ENCODE measurements around the gene KIT. TPM values are rescaled to one million over a fixed set of nuclear protein-coding genes. Genes with fewer than 3 reads are reported as not detected.

Gene KIT
- total RNA-seq, 2 experiments from 2014 or later, result 0.23 to 0.28 TPM

GRCh38 chr4:54731976-54732375, 74.2 kb downstream of the KIT start:
- no peak overlapping the region for H3K27ac Mint-ChIP-seq
- DNase-seq, result no peak
- no peak overlapping the region for H3K4me3 Mint-ChIP-seq
- H3K4me1 Mint-ChIP-seq, result no peaks in the 10 kb centered on the region
- no peaks in the 10 kb centered on the region for H3K36me3 Mint-ChIP-seq
- peaks cover 2% of the 10 kb centered on the region for H3K9me3 Mint-ChIP-seq
- H3K27me3 Mint-ChIP-seq, result no peaks in the 10 kb centered on the region

DNA sequence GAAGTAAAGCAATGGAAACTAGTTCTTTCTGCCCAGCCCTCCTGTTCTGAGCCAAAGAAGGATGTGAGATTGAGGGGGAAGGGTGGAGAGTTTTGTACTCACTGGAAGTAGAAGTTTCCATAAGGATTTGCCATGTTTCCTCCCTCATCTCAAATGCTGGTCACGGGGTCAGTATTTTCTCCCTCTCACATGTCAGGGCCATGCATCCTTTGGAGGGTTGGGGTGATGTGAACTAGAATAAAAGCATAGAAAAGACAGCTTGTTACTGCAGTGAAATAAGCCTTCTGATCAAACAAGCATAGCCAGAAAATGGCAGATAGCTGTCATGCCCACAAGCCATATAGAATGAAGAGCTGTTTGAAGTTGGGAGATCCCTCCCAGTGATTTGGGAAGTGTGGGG, 79.7 kb downstream of the KIT start:
- Mint-ChIP-seq H3K36me3 (no peaks in the 10 kb centered on the region), H3K27me3 (no peaks in the 10 kb centered on the region), H3K4me1 (no peaks in the 10 kb centered on the region), H3K4me3 (no peak overlapping the region), H3K27ac (no peak overlapping the region), H3K9me3 (no peaks in the 10 kb centered on the region)
- no peak for DNase-seq

DNA sequence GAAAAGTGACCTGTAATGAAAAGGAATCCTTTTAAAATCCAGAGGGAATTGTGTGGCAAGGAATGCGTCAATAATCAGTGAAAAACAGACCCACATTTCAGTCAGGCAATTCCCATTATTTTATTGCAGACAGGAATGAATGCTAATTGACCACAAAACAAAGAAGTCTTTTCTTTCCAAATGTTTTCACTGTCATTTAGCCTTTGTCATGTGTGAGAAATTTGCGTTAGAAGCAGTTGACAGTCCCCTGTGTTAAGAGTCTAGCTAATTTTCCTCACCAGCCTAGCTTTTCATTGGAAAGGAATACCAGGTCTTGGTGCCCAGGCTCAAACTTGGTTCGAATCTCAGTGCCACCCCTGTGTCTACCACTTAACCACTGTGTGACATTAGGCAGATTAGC, 83.4 kb downstream of the KIT start:
- no peaks in the 10 kb centered on the region for H3K27me3 Mint-ChIP-seq
- DNase-seq, result no peak
- H3K9me3 Mint-ChIP-seq, result peaks cover 2% of the 10 kb centered on the region
- no peaks in the 10 kb centered on the region for H3K4me1 Mint-ChIP-seq
- no peak overlapping the region for H3K4me3 Mint-ChIP-seq
- no peak overlapping the region for H3K27ac Mint-ChIP-seq
- H3K36me3 Mint-ChIP-seq, result no peaks in the 10 kb centered on the region

GRCh38 chr4:54742636-54743399, 85.1 kb downstream of the KIT start:
- peaks cover 2% of the 10 kb centered on the region for H3K9me3 Mint-ChIP-seq
- H3K4me3 Mint-ChIP-seq, result no peak overlapping the region
- no peaks in the 10 kb centered on the region for H3K27me3 Mint-ChIP-seq
- H3K4me1 Mint-ChIP-seq, result no peaks in the 10 kb centered on the region
- DNase-seq, result no peak
- no peak overlapping the region for H3K27ac Mint-ChIP-seq
- H3K36me3 Mint-ChIP-seq, result no peaks in the 10 kb centered on the region

- Mint-ChIP-seq H3K4me1 (no peaks in the 10 kb centered on the region), H3K4me3 (no peak overlapping the region), H3K27me3 (no peaks in the 10 kb centered on the region), H3K36me3 (no peaks in the 10 kb centered on the region), H3K27ac (no peak overlapping the region), H3K9me3 (peaks cover 2% of the 10 kb centered on the region)
- DNase-seq, result no peak
These were observed 85.8 kb downstream of the KIT start for GRCh38 chr4:54743562-54743961.

DNA sequence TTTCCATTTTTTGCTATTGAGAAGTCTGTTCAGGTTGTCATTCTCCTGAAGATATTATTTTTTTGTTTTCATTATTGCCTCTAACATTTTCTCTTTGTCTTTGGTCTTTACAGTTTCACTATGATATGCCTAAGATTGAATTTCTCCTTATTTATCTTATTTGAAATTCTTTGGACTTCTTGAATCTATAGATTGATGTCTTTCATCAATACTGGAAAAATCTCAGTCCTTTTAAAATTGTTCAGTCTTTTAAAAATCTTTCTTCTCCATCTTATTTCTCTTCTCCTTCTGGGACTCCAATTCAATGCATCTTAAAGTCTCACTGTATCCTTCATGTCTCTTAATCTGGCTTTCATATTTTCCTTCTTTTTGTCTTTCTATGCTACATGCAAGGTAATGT, 86.7 kb downstream of the KIT start:
- no peak overlapping the region for H3K4me3 Mint-ChIP-seq
- H3K27ac Mint-ChIP-seq, result no peak overlapping the region
- no peaks in the 10 kb centered on the region for H3K4me1 Mint-ChIP-seq
- H3K27me3 Mint-ChIP-seq, result no peaks in the 10 kb centered on the region
- no peak for DNase-seq
- H3K36me3 Mint-ChIP-seq, result no peaks in the 10 kb centered on the region
- peaks cover 2% of the 10 kb centered on the region for H3K9me3 Mint-ChIP-seq

GRCh38 chr4:54745031-54745770, 87.4 kb downstream of the KIT start:
- peaks cover 2% of the 10 kb centered on the region for H3K4me1 Mint-ChIP-seq
- peaks cover 2% of the 10 kb centered on the region for H3K9me3 Mint-ChIP-seq
- no peaks in the 10 kb centered on the region for H3K36me3 Mint-ChIP-seq
- no peak for DNase-seq
- no peak overlapping the region for H3K27ac Mint-ChIP-seq
- no peaks in the 10 kb centered on the region for H3K27me3 Mint-ChIP-seq
- no peak overlapping the region for H3K4me3 Mint-ChIP-seq

DNA sequence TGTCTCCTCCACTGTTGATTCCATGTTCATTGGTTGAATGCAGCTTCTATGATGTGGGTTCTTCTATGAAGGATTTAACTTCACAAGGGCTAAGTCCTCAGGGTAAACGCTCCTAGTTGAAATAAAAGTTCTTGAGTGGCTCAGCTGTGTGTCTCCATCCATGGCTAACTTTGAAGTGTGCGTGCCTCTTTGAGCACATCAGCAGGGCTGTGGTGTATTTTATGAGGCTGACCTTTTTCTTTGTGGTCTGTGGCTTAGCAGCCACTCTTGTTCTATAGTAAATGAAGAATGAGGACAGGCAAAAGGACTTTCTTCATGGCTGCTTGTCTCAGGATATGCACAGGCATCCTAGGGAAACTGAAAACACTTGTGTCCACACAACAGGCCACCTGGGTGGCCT, 88.5 kb downstream of the KIT start:
- Mint-ChIP-seq H3K36me3 (no peaks in the 10 kb centered on the region), H3K9me3 (peaks cover 2% of the 10 kb centered on the region), H3K27me3 (no peaks in the 10 kb centered on the region), H3K4me3 (no peak overlapping the region), H3K4me1 (peaks cover 2% of the 10 kb centered on the region), H3K27ac (no peak overlapping the region)
- peak; percentile 5 for DNase-seq

DNA sequence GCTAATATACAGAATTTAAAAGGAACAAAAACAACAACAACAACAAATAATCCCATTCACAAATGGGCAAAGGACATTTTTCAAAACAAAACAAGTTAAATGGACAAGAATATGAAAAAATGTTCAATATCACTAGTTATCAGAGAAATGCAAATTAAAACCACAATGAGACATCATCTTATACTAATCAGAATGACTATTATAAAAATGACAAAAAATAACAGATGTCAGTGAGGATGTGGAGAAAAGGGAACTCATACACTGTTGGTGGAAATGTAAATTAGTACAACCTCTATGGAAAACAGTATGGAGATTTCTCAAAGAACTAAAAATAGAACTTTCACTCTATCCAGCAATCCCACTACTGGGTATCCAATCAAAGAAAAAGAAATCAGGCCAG, 92.6 kb downstream of the KIT start:
- Mint-ChIP-seq H3K27ac (no peak overlapping the region), H3K4me1 (peaks cover 2% of the 10 kb centered on the region), H3K4me3 (no peak overlapping the region), H3K27me3 (no peaks in the 10 kb centered on the region), H3K36me3 (no peaks in the 10 kb centered on the region), H3K9me3 (no peaks in the 10 kb centered on the region)
- no peak for DNase-seq

DNA sequence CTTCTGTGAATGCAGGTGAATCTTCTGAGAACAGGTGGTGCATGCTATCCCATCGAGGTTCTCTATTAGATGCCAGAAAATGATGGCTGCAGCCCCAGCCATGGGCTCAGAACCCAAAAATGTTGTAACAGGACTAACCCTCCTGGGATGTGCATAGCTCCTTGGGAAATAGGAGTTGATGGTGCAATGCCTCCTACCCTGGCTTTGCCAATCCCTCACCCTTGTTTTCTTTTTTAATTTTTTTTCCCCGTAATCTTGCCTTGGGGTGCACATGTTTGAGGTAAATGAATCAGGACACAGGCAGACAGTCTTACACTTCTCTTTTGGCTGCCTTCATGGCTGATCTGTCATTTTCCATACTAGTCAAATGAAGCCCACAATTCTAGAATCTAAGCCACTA, 96.6 kb downstream of the KIT start:
- DNase-seq, result no peak
- Mint-ChIP-seq H3K9me3 (peaks cover 5% of the 10 kb centered on the region), H3K36me3 (no peaks in the 10 kb centered on the region), H3K4me3 (no peak overlapping the region), H3K27me3 (no peaks in the 10 kb centered on the region), H3K4me1 (peaks cover 2% of the 10 kb centered on the region), H3K27ac (no peak overlapping the region)

- peaks cover 3% of the 10 kb centered on the region for H3K27me3 Mint-ChIP-seq
- no peak overlapping the region for H3K27ac Mint-ChIP-seq
- H3K36me3 Mint-ChIP-seq, result no peaks in the 10 kb centered on the region
- H3K4me3 Mint-ChIP-seq, result no peak overlapping the region
- H3K4me1 Mint-ChIP-seq, result no peaks in the 10 kb centered on the region
- DNase-seq, result no peak
- H3K9me3 Mint-ChIP-seq, result peaks cover 16% of the 10 kb centered on the region
These were observed 106.7 kb downstream of the KIT start for GRCh38 chr4:54764476-54764875.

- H3K4me3 Mint-ChIP-seq, result no peak overlapping the region
- no peak overlapping the region for H3K27ac Mint-ChIP-seq
- peaks cover 3% of the 10 kb centered on the region for H3K27me3 Mint-ChIP-seq
- no peaks in the 10 kb centered on the region for H3K36me3 Mint-ChIP-seq
- H3K4me1 Mint-ChIP-seq, result no peaks in the 10 kb centered on the region
- no peak for DNase-seq
- peaks cover 5% of the 10 kb centered on the region for H3K9me3 Mint-ChIP-seq
These were observed 109.6 kb downstream of the KIT start for GRCh38 chr4:54767376-54767775.

DNA sequence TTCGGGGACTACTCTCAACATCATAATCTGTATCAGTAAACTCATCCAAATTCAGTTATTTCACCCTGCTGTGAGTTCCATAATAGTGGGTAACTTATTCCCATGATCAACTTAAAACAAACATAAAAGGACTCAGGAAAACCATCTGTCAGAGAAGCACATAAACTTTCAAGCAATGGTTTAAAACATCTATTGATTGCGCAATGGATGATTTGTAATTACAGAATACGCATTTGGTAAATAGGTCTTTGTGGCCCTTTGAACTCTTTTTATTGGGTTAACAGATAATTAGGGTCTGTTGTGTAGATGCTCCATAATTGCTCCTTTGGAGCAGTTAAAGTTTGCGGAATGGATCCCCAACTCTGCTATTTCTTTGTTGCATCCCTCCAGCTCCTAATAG, 115.3 kb downstream of the KIT start:
- Mint-ChIP-seq H3K36me3 (no peaks in the 10 kb centered on the region), H3K4me3 (no peak overlapping the region), H3K9me3 (no peaks in the 10 kb centered on the region), H3K27ac (no peak overlapping the region), H3K27me3 (peaks cover 4% of the 10 kb centered on the region), H3K4me1 (no peaks in the 10 kb centered on the region)
- no peak for DNase-seq

DNA sequence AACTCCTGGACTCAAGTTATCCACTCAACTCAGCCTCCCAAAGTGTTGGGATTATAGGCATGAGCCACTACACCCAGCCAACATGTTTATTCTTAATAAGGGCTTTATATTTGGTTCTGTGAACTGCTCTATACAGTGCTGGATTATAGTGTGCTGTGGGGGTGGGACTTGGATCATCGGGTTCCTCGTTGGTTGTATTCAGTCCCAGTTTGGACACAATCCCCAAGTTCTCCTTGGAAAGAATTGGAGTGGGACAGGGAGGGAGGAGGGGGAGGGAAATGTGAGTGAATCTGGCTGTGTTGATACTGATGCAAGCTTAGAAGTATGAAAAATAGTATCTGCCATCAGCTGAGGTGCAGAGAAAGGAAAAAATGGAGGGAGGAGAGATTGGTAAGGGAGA, 121.3 kb downstream of the KIT start:
- Mint-ChIP-seq H3K9me3 (no peaks in the 10 kb centered on the region), H3K4me1 (no peaks in the 10 kb centered on the region), H3K4me3 (no peak overlapping the region), H3K27ac (no peak overlapping the region), H3K36me3 (no peaks in the 10 kb centered on the region), H3K27me3 (peaks cover 4% of the 10 kb centered on the region)
- no peak for DNase-seq

GRCh38 chr4:54779476-54780148, 121.9 kb downstream of the KIT start:
- Mint-ChIP-seq H3K27ac (no peak overlapping the region), H3K9me3 (no peaks in the 10 kb centered on the region), H3K4me1 (no peaks in the 10 kb centered on the region), H3K36me3 (no peaks in the 10 kb centered on the region), H3K4me3 (no peak overlapping the region), H3K27me3 (peaks cover 4% of the 10 kb centered on the region)
- DNase-seq, result no peak
